Ovary (tissue), 9 donors: Measurements from ENCODE around the gene BIRC3. TPM values are rescaled to one million over a fixed set of nuclear protein-coding genes. Genes with fewer than 3 reads are reported as not detected.

ENCODE experiments used
- DNase-seq, 5 donors: peaks; one replicate each; pipeline ENCODE4 v3.0.0-alpha.2; 2019 to 2020
- H3K27ac ChIP-seq, 2 donors: fragments of 200-600 bp; one replicate each; pipeline versions ENCODE4 v1.5.1 to v1.8.0; 2019 to 2022
- H3K27me3 ChIP-seq: fragments of 200-600 bp; one replicate; pipeline ENCODE4 v1.8.0; 2022
- H3K36me3 ChIP-seq: fragments of 200-600 bp; sonication (generic); one replicate; pipeline ENCODE4 v1.5.1; 2019
- H3K4me1 ChIP-seq: one replicate; pipeline ENCODE4 v1.8.1; 2013; ENCODE audit warnings: mild to moderate bottlenecking, moderate library complexity; ENCODE audit not compliant: insufficient read depth
- H3K4me3 ChIP-seq: fragments of 200-600 bp; sonication (generic); one replicate; pipeline ENCODE4 v1.5.1; 2017
- H3K9me3 ChIP-seq, 2 donors: fragments of 200-600 bp in 1 of 2; sonication (generic) in 1 of 2; one replicate each; pipeline versions ENCODE4 v1.5.1 to v1.8.1; 2013 to 2019; ENCODE audit warnings: mild to moderate bottlenecking in 1 of 2, moderate library complexity in 1 of 2
- EP300 ChIP-seq: sonication (generic); formaldehyde crosslinking; IDR thresholded peaks from one replicate; pipeline ENCODE4 v1.6.1; 2017; ENCODE audit warnings: antibody characterized with exemption
- POLR2A ChIP-seq: fragments of 450-650 bp; IDR thresholded peaks from one replicate; pipeline ENCODE4 v1.6.1; 2017; ENCODE audit warnings: antibody characterized with exemption, mild to moderate bottlenecking, moderate library complexity
- WGBS, 3 donors: extraction: QIAGEN DNeasy Blood & Tissue Kit in 1 of 3; methylation state at CpG; one replicate each; pipeline versions ENCODE4 v1.1.5 to v1.1.7; 2013 to 2017; 5-methylcytosine and 5-hydroxymethylcytosine counted together
- intact Hi-C, 4 donors: fragments of 100-400 bp; cut with DNase I; formaldehyde crosslinking; loops; one replicate each; pipeline versions ENCODE4 v1.11.0 to v1.15.1; 2022 to 2023
- polyA plus RNA-seq, 2 donors: library from polyadenylated mRNA; stranded (reverse); fragments of 200-250 nt in 1 of 2; fragments of 350-450 nt in 1 of 2; fragmentation: Illumina TruSeq in 1 of 2; extraction: RNeasy Lipid Tissue Mini Kit (QIAGEN cat#74804) in 1 of 2; gene quantifications; one replicate each; pipeline ENCODE4 v1.2.3, GENCODE V29; 2013 to 2014
- total RNA-seq, 7 donors: library from RNA; depleted of rRNA in 2 of 7; stranded (reverse); fragments of >200 nt in 2 of 7; fragmentation: NEBNext Ultra II Directional in 3 of 7; extraction: Animal tissue kit (Norgen Biotek cat#: 25700) in 3 of 7; gene quantifications; one replicate each; pipeline versions ENCODE4 v1.1.0 to v1.2.4, GENCODE V29; 2016 to 2023
- TF ChIP-seq, protein P1 (sequence below), 3 donors: fragments of 450-650 bp in 2 of 3; fragments of 200-600 bp in 1 of 3; IDR thresholded peaks; one replicate each; pipeline versions ENCODE4 v1.5.1 to v1.8.0; 2016 to 2022; ENCODE audit warnings: antibody characterized with exemption in 3 of 3, mild to moderate bottlenecking in 1 of 3
- donor health status: DM: no; HTN: no; CAD: no; lungs with moderate emphysema.
- donor health status: DM: no; HTN: no; CAD: no.
- donor health status: Bipolar disorder and iron deficiency.
- donor health status: DM: yes; HTN: yes; CAD: no.
- donor health status: DM: no; HTN: no; CAD: no.
- donor health status: DM: yes; HTN: yes; CAD: no.

The BIRC3 gene
- total and polyA plus RNA-seq, 9 donors = 1.9 to 111 (median 5.1) TPM

DNA sequence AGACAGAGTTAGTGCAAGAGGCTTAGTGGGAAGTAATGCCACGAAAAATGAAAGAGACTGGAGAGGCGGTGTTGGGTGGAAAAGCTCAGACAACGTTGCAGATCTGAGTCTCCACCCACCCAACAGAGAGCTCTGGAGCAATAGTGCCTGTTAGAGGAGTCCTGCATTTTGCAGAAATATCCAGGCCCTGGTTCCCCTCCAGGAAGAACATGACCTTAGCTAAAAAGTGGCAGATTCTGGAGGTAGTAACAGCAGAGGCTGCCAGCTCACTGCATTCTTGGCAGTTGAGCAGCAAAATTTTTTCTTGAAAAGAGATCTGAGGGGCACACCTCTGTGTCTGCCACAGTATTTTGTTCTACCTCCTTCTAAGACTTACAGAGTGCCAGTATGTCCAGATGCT lies 27.7 kb upstream of the BIRC3 start:
- TF ChIP-seq, protein P1, sequence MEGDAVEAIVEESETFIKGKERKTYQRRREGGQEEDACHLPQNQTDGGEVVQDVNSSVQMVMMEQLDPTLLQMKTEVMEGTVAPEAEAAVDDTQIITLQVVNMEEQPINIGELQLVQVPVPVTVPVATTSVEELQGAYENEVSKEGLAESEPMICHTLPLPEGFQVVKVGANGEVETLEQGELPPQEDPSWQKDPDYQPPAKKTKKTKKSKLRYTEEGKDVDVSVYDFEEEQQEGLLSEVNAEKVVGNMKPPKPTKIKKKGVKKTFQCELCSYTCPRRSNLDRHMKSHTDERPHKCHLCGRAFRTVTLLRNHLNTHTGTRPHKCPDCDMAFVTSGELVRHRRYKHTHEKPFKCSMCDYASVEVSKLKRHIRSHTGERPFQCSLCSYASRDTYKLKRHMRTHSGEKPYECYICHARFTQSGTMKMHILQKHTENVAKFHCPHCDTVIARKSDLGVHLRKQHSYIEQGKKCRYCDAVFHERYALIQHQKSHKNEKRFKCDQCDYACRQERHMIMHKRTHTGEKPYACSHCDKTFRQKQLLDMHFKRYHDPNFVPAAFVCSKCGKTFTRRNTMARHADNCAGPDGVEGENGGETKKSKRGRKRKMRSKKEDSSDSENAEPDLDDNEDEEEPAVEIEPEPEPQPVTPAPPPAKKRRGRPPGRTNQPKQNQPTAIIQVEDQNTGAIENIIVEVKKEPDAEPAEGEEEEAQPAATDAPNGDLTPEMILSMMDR (IDR thresholded peaks at IDR 0.05) = no peak
- TF ChIP-seq EP300 = no peak
- TF ChIP-seq POLR2A = no peak
- Histone ChIP-seq H3K27me3 (no peaks in the 10 kb centered on the region), H3K36me3 (no peaks in the 10 kb centered on the region), H3K9me3 (no peaks in the 10 kb centered on the region), H3K4me3 (no peak overlapping the region), H3K4me1 (peaks cover 9% of the 10 kb centered on the region), H3K27ac (no peak overlapping the region)
- WGBS, 3 donors = 22 to 31% (median 23%) methylated on average over 3 of the region's 3 CpGs
- intact Hi-C loops = loop anchor here in 2 of 4 donors (5.0 to 10.0 kb wide), 3 partner anchors 55 to 208 kb away; partner anchors contain the start of gene BIRC2 (in 2 of the 2)
- DNase-seq = no peak

DNA sequence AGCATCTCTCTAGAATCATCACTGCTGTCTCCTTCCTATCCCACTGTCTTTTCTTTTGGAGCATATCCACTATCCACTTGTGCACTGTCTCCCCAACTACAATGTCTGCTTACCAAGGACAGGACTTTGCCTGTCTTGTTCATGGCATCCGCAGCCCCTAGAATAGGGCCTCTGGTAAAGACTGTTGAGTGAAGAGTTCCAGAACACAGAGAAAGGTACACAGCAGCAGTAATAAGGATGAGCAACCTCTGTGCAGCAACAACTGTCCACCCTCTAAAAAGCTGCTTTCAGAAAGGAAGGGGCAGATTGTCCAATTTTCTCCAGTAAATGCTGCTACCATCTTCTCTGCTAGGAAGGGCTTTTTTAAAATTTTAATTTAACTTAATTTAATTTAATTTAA lies 25.5 kb upstream of the BIRC3 start:
- Histone ChIP-seq H3K4me1 (peaks cover 9% of the 10 kb centered on the region), H3K27me3 (no peaks in the 10 kb centered on the region), H3K36me3 (no peaks in the 10 kb centered on the region), H3K9me3 (no peaks in the 10 kb centered on the region), H3K27ac (no peak overlapping the region), H3K4me3 (no peak overlapping the region)
- intact Hi-C loops = loop anchor here in 1 of 4 donors (10.0 kb wide), 1 partner anchor 193 kb away; no protein-coding TSS in a partner anchor
- WGBS, 3 donors = 97 to 100% (median 98%) methylated on average over 1 of the region's 1 CpG
- TF ChIP-seq, protein P1 (IDR thresholded peaks at IDR 0.05) = no peak
- TF ChIP-seq POLR2A = no peak
- TF ChIP-seq EP300 = no peak
- DNase-seq = no peak

DNA sequence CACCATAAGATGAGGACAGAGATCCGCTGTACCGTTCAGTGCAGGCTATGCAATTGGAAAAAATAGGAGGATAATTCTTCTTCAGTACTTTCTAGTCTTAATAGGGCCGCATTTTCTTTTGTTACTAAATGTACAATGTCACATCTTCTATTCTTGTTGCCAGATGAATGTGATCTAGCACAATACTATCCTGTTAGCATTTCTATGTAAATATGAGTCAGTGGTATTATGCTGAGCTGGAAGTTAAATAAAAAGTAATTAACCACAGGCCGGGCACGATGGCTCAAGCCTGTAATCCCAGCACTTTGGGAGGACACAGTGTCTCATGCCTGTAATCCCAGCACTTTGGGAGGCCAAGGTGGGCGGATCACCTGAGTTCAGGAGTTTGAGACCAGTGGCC lies 24.4 kb upstream of the BIRC3 start:
- no peak for TF ChIP-seq POLR2A
- TF ChIP-seq EP300 = no peak
- TF ChIP-seq, protein P1 (IDR thresholded peaks at IDR 0.05) = no peak
- H3K4me1 ChIP-seq = peaks cover 9% of the 10 kb centered on the region
- WGBS, 3 donors = 94 to 99% (median 95%) methylated on average over 6 of the region's 6 CpGs
- H3K27ac ChIP-seq = no peak overlapping the region
- intact Hi-C loops = loop anchor here in 1 of 4 donors (10.0 kb wide), 1 partner anchor 192 kb away; no protein-coding TSS in a partner anchor
- no peaks in the 10 kb centered on the region for H3K9me3 ChIP-seq
- H3K27me3 ChIP-seq = no peaks in the 10 kb centered on the region
- no peaks in the 10 kb centered on the region for H3K36me3 ChIP-seq
- no peak for DNase-seq
- H3K4me3 ChIP-seq = no peak overlapping the region

DNA sequence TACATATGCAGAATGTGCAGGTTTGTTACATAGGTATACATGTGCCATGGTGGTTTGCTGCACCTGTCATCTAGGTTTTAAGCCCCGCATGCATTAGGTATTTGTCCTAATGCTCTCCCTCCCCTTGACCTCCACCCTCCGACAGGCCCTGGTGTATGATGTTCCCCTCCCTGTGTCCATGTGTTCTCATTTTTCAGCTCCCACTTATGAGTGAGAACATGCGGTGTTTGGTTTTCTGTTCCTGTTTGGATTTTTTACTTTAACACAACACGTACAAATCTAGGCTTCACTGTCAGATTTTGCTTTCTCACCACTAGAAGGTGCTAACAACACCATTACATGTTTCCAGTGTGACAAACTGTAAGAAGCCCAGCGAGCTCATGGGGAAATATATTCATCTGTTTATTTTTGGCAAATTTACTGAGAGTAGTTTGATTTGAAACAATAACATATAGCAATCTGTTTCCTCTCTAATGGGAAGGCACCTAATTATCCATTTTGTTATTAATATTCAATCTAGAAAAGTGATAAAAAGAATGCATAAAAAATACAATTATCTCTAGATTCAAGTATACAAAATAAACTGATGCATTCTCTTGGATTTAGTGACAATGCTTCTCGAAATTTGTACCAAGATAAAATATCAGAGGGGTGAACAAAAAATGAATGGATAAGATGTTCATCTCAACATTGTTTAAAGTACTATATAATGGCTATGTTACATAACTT lies 23.2 kb upstream of the BIRC3 start:
- no peaks in the 10 kb centered on the region for H3K36me3 ChIP-seq
- no peak for DNase-seq
- peaks cover 6% of the 10 kb centered on the region for H3K4me1 ChIP-seq
- no peaks in the 10 kb centered on the region for H3K9me3 ChIP-seq
- no peak overlapping the region for H3K4me3 ChIP-seq
- no peaks in the 10 kb centered on the region for H3K27me3 ChIP-seq
- no peak for TF ChIP-seq POLR2A
- TF ChIP-seq, protein P1 (IDR thresholded peaks at IDR 0.05) = peak; percentile 12 to 69 (median 58)
- WGBS, 3 donors = 6 to 10% (median 8%) methylated on average over 6 of the region's 6 CpGs
- no peak overlapping the region for H3K27ac ChIP-seq
- intact Hi-C loops = loop anchor here in 1 of 4 donors (10.0 kb wide), 1 partner anchor 191 kb away; no protein-coding TSS in a partner anchor
